ENCODE data around the gene RASL11A. TPM values are rescaled to one million over a fixed set of nuclear protein-coding genes. Genes with fewer than 3 reads are reported as not detected.
A peak's percentile ranks its signal among the peaks of the same experiment; 100 is the strongest.

RASL11A gene
- total RNA-seq, 1 experiment from 2014 or later = 3.8 TPM

- Histone ChIP-seq H3K4me1 (replicated peaks; ENCODE audit: insufficient read depth) (peaks cover 34% of the 10 kb centered on the region), H3K79me2 (ENCODE audit: low read depth) (no peaks in the 10 kb centered on the region), H3K9me2 (ENCODE audit: insufficient read depth) (no peaks in the 10 kb centered on the region), H3K27me3 (ENCODE audit: insufficient read depth, low read depth) (no peaks in the 10 kb centered on the region), H3K9me3 (ENCODE audit: insufficient read depth, low read depth) (no peaks in the 10 kb centered on the region), H3K36me3 (ENCODE audit: low read depth) (no peaks in the 10 kb centered on the region), H4K20me1 (ENCODE audit: insufficient read depth) (no peaks in the 10 kb centered on the region), H3K27ac (no peak overlapping the region), H3K4me3 (no peak overlapping the region), H3K4me2 (no peak overlapping the region), H3F3A (ENCODE audit: insufficient read depth, low read depth) (peaks cover 15% of the 10 kb centered on the region; the same call in 1 of the 2 replicates), H2AFZ (no peak overlapping the region)
- ChIA-PET CTCF (interaction anchor here (0.6 kb wide), 1 partner anchor 310 kb away, joined by 4 read pairs; no protein-coding TSS in a partner anchor), POLR2A (ENCODE audit: unreplicated experiment) (no interaction called here)
- no TSS peak for BruUV-seq (replicated peaks)
- no peak for DNase-seq
- intact Hi-C loops (cut with micrococcal nuclease; ENCODE audit: unreplicated experiment) = no loop called here
- no peak for TF ChIP-seq EZH2 (IDR thresholded peaks at IDR 0.05; ENCODE audit: low read depth)
Observed at GRCh38 chr13:27273658-27274425, 3.2 kb downstream of the RASL11A start.

- no peak overlapping the region for H2AFZ ChIP-seq
- H4K20me1 ChIP-seq (ENCODE audit: insufficient read depth) = no peaks in the 10 kb centered on the region
- H3K9me2 ChIP-seq (ENCODE audit: insufficient read depth) = no peaks in the 10 kb centered on the region
- H3K27ac ChIP-seq = no peak overlapping the region
- TF ChIP-seq, protein P1, sequence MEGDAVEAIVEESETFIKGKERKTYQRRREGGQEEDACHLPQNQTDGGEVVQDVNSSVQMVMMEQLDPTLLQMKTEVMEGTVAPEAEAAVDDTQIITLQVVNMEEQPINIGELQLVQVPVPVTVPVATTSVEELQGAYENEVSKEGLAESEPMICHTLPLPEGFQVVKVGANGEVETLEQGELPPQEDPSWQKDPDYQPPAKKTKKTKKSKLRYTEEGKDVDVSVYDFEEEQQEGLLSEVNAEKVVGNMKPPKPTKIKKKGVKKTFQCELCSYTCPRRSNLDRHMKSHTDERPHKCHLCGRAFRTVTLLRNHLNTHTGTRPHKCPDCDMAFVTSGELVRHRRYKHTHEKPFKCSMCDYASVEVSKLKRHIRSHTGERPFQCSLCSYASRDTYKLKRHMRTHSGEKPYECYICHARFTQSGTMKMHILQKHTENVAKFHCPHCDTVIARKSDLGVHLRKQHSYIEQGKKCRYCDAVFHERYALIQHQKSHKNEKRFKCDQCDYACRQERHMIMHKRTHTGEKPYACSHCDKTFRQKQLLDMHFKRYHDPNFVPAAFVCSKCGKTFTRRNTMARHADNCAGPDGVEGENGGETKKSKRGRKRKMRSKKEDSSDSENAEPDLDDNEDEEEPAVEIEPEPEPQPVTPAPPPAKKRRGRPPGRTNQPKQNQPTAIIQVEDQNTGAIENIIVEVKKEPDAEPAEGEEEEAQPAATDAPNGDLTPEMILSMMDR (conservative IDR thresholded peaks at IDR 0.05) = no peak
- TF ChIP-seq EZH2 (IDR thresholded peaks at IDR 0.05; ENCODE audit: low read depth) = no peak
- no peaks in the 10 kb centered on the region for H3K36me3 ChIP-seq (ENCODE audit: low read depth)
- DNase-seq = peak in 1 of 2 experiments; percentile 54
- POLR2A ChIA-PET (ENCODE audit: unreplicated experiment) = no interaction called here
- no peaks in the 10 kb centered on the region for H3K27me3 ChIP-seq (ENCODE audit: insufficient read depth, low read depth)
- BruUV-seq (replicated peaks) = no TSS peak
- H3K9me3 ChIP-seq (ENCODE audit: insufficient read depth, low read depth) = no peaks in the 10 kb centered on the region
- peaks cover 34% of the 10 kb centered on the region for H3K4me1 ChIP-seq (replicated peaks; ENCODE audit: insufficient read depth)
- intact Hi-C loops (cut with micrococcal nuclease; ENCODE audit: unreplicated experiment) = no loop called here
- no peak overlapping the region for H3K4me3 ChIP-seq
- CTCF ChIA-PET = interaction anchor here (0.6 kb wide), 1 partner anchor 311 kb away, joined by 4 read pairs; no protein-coding TSS in a partner anchor
- H3K4me2 ChIP-seq = no peak overlapping the region
- H3K79me2 ChIP-seq (ENCODE audit: low read depth) = no peaks in the 10 kb centered on the region
- peaks cover 7% of the 10 kb centered on the region; the same call in 1 of the 2 replicates for H3F3A ChIP-seq (ENCODE audit: insufficient read depth, low read depth)
Observed at GRCh38 chr13:27274631-27275030, 4.0 kb downstream of the RASL11A start.

GRCh38 chr13:27276188-27276587 lies 5.6 kb downstream of the RASL11A start:
- Histone ChIP-seq H3K9me2 (ENCODE audit: insufficient read depth) (no peaks in the 10 kb centered on the region), H3K4me1 (replicated peaks; ENCODE audit: insufficient read depth) (peaks cover 45% of the 10 kb centered on the region), H3F3A (ENCODE audit: insufficient read depth, low read depth) (peaks cover 5% of the 10 kb centered on the region; the same call in 1 of the 2 replicates), H3K36me3 (ENCODE audit: low read depth) (no peaks in the 10 kb centered on the region), H3K4me2 (no peak overlapping the region), H3K79me2 (ENCODE audit: low read depth) (no peaks in the 10 kb centered on the region), H2AFZ (no peak overlapping the region), H3K27me3 (ENCODE audit: insufficient read depth, low read depth) (no peaks in the 10 kb centered on the region), H3K4me3 (no peak overlapping the region), H4K20me1 (ENCODE audit: insufficient read depth) (no peaks in the 10 kb centered on the region), H3K27ac (no peak overlapping the region), H3K9me3 (ENCODE audit: insufficient read depth, low read depth) (no peaks in the 10 kb centered on the region)
- BruUV-seq (replicated peaks) = no TSS peak
- ChIA-PET POLR2A (ENCODE audit: unreplicated experiment) (no interaction called here), CTCF (no interaction called here)
- TF ChIP-seq EZH2 (IDR thresholded peaks at IDR 0.05; ENCODE audit: low read depth) = no peak
- TF ChIP-seq, protein P1 (conservative IDR thresholded peaks at IDR 0.05) = no peak
- DNase-seq = no peak
- intact Hi-C loops (cut with micrococcal nuclease; ENCODE audit: unreplicated experiment) = no loop called here

Data from PC-9 (cell line).